H9 (cell line): ENCODE data around the gene CTIF. TPM values are rescaled to one million over a fixed set of nuclear protein-coding genes. Genes with fewer than 3 reads are reported as not detected.
A peak's percentile ranks its signal among the peaks of the same experiment; 100 is the strongest.

Source experiments
- DNase-seq: peaks from one replicate; pipeline ENCODE4 v3.0.0-alpha.2; 2017
- H2AFZ ChIP-seq: one replicate; pipeline ENCODE4 v1.6.1; 2013; ENCODE audit warnings: mild to moderate bottlenecking, low read length, control low read depth, moderate library complexity
- H2AK5ac ChIP-seq: 2 replicates; pipeline ENCODE4 v1.6.1; 2013; ENCODE audit warnings: low read length, control low read depth, mixed read lengths; ENCODE audit not compliant: insufficient read length
- H2BK120ac ChIP-seq: one replicate; pipeline ENCODE4 v1.6.1; 2013; ENCODE audit warnings: low read depth, mild to moderate bottlenecking, low read length, control low read depth, inconsistent platforms; ENCODE audit not compliant: poor library complexity, severe bottlenecking
- H2BK12ac ChIP-seq: 2 replicates; pipeline ENCODE4 v1.6.1; 2013; ENCODE audit warnings: low read length, control low read depth, mixed read lengths, low read depth; ENCODE audit not compliant: insufficient read length
- H2BK15ac ChIP-seq: 2 replicates; pipeline ENCODE4 v1.6.1; 2013; ENCODE audit warnings: low read depth, low read length, control low read depth
- H2BK20ac ChIP-seq: one replicate; pipeline ENCODE4 v1.6.1; 2013; ENCODE audit warnings: low read depth, mild to moderate bottlenecking, low read length, control low read depth, inconsistent platforms; ENCODE audit not compliant: poor library complexity, severe bottlenecking
- H2BK5ac ChIP-seq: 2 replicates; pipeline ENCODE4 v1.6.1; 2013; ENCODE audit warnings: low read length, control low read depth, mixed read lengths; ENCODE audit not compliant: insufficient read length
- H3K14ac ChIP-seq: 2 replicates; pipeline ENCODE4 v1.6.1; 2013; ENCODE audit warnings: low read length, control low read depth; ENCODE audit not compliant: insufficient read depth
- H3K18ac ChIP-seq: 2 replicates; pipeline ENCODE4 v1.6.1; 2013; ENCODE audit warnings: low read depth, mild to moderate bottlenecking, mixed read lengths, low read length, control low read depth; ENCODE audit not compliant: insufficient read length
- H3K23ac ChIP-seq: 2 replicates; pipeline ENCODE4 v1.6.1; 2013; ENCODE audit warnings: low read length, control low read depth, mixed read lengths, low read depth; ENCODE audit not compliant: insufficient read length
- H3K23me2 ChIP-seq: 2 replicates; pipeline ENCODE4 v1.6.1; 2013; ENCODE audit warnings: low read depth, mild to moderate bottlenecking, mixed read lengths, low read length, control low read depth; ENCODE audit not compliant: insufficient read length, poor library complexity, severe bottlenecking
- H3K27ac ChIP-seq: 2 replicates; pipeline ENCODE4 v1.5.1; 2013; ENCODE audit warnings: low read length, control low read depth, mixed read lengths, low read depth; ENCODE audit not compliant: insufficient read length
- H3K27me3 ChIP-seq: 2 replicates; pipeline ENCODE4 v1.6.1; 2013; ENCODE audit warnings: low read length, control low read depth, inconsistent platforms; ENCODE audit not compliant: insufficient read depth
- H3K4ac ChIP-seq: 2 replicates; pipeline ENCODE4 v1.6.1; 2013; ENCODE audit warnings: low read depth, mild to moderate bottlenecking, control low read depth, inconsistent platforms, low read length, moderate library complexity
- H3K4me1 ChIP-seq: 2 replicates; pipeline ENCODE4 v1.6.1; 2013; ENCODE audit warnings: low read length, control low read depth, inconsistent platforms; ENCODE audit not compliant: insufficient read depth
- H3K4me2 ChIP-seq: 2 replicates; pipeline ENCODE4 v1.6.1; 2013; ENCODE audit warnings: low read length, control low read depth, mixed read lengths; ENCODE audit not compliant: insufficient read length, insufficient read depth
- H3K56ac ChIP-seq: 2 replicates; pipeline ENCODE4 v1.6.1; 2013; ENCODE audit warnings: low read depth, mild to moderate bottlenecking, mixed read lengths, low read length, control low read depth; ENCODE audit not compliant: insufficient read length
- H3K79me1 ChIP-seq: 2 replicates; pipeline ENCODE4 v1.6.1; 2013; ENCODE audit warnings: low read depth, mild to moderate bottlenecking, moderate library complexity, low read length, control low read depth, inconsistent platforms; ENCODE audit not compliant: insufficient read depth, poor library complexity, severe bottlenecking
- H3K79me2 ChIP-seq: 2 replicates; pipeline ENCODE4 v1.6.1; 2013; ENCODE audit warnings: low read length, control low read depth, inconsistent platforms; ENCODE audit not compliant: insufficient read depth
- H3K9ac ChIP-seq: 2 replicates; pipeline ENCODE4 v1.6.1; 2013; ENCODE audit warnings: low read length, control low read depth, mixed read lengths; ENCODE audit not compliant: insufficient read length; ENCODE audit errors: extremely low read depth
- H3K9me3 ChIP-seq: one replicate; pipeline ENCODE4 v1.6.1; 2013; ENCODE audit warnings: low read depth, low read length, inconsistent platforms; ENCODE audit not compliant: control insufficient read depth
- H3T11ph ChIP-seq: one replicate; pipeline ENCODE4 v1.6.1; 2013; ENCODE audit warnings: mild to moderate bottlenecking, low read length, control low read depth, inconsistent platforms
- H4K20me1 ChIP-seq: one replicate; pipeline ENCODE4 v1.6.1; 2013; ENCODE audit not compliant: control insufficient read depth, insufficient read length, insufficient read depth
- H4K5ac ChIP-seq: 2 replicates; pipeline ENCODE4 v1.6.1; 2013; ENCODE audit warnings: low read depth, mild to moderate bottlenecking, mixed read lengths, low read length, control low read depth; ENCODE audit not compliant: insufficient read length
- H4K8ac ChIP-seq: replicated peaks from 2 replicates; pipeline ENCODE4 v1.6.1; 2013; ENCODE audit warnings: low read length, control low read depth, mixed read lengths, low read depth; ENCODE audit not compliant: insufficient read length
- H4K91ac ChIP-seq: 2 replicates; pipeline ENCODE4 v1.6.1; 2013; ENCODE audit warnings: low read depth, mild to moderate bottlenecking, moderate library complexity, mixed read lengths, low read length, control low read depth; ENCODE audit not compliant: insufficient read length
- H3K27ac Mint-ChIP-seq, 3 experiments: 2 replicates in 2 of 3; 3 replicates in 1 of 3; pipeline ENCODE4 v1.8.0; 2020 to 2021; ENCODE audit warnings: mixed read lengths in 3 of 3, mild to moderate bottlenecking in 1 of 3, moderate library complexity in 1 of 3
- H3K27me3 Mint-ChIP-seq: 2 replicates; pipeline ENCODE4 v1.8.0; 2021; ENCODE audit warnings: low read depth, mild to moderate bottlenecking, moderate library complexity, mixed read lengths
- H3K36me3 Mint-ChIP-seq, 3 experiments: 2 replicates in 2 of 3; 3 replicates in 1 of 3; pipeline ENCODE4 v1.8.0; 2020 to 2021; ENCODE audit warnings: low read depth in 3 of 3, mixed read lengths in 3 of 3; ENCODE audit not compliant: insufficient read depth in 1 of 3
- H3K4me1 Mint-ChIP-seq, 2 experiments: 2 replicates each; pipeline ENCODE4 v1.8.0; 2020; ENCODE audit warnings: mixed read lengths in 2 of 2
- H3K4me3 Mint-ChIP-seq, 2 experiments: 2 replicates in 1 of 2; 3 replicates in 1 of 2; pipeline ENCODE4 v1.8.0; 2020 to 2021; ENCODE audit warnings: mild to moderate bottlenecking in 2 of 2, mixed read lengths in 2 of 2, moderate library complexity in 1 of 2
- H3K9me3 Mint-ChIP-seq, 2 experiments: 2 replicates in 1 of 2; 3 replicates in 1 of 2; pipeline ENCODE4 v1.8.0; 2020; ENCODE audit warnings: mild to moderate bottlenecking in 2 of 2, mixed read lengths in 2 of 2, moderate library complexity in 1 of 2
- WGBS: extraction: QIAGEN DNeasy Blood & Tissue Kit; methylation state at CpG from one replicate; pipeline ENCODE4 v1.1.7; 2013; ENCODE audit warnings: missing lambda C conversion rate, low lambda C conversion rate, mixed read lengths; ENCODE audit not compliant: insufficient read length; ENCODE audit errors: extremely low coverage; 5-methylcytosine and 5-hydroxymethylcytosine counted together
- total RNA-seq: library from RNA; stranded (reverse); gene quantifications from 2 replicates; pipeline ENCODE4 v1.2.1, GENCODE V29; 2021
- TF ChIP-seq, protein P1 (sequence below): fragments of 200-600 bp; sonication (generic); conservative IDR thresholded peaks from 3 replicates; pipeline ENCODE4 v1.8.0; 2021; ENCODE audit warnings: antibody characterized with exemption, mild to moderate bottlenecking

The CTIF gene
- total RNA-seq, 1 experiment from 2014 or later: 15.8 TPM

DNA sequence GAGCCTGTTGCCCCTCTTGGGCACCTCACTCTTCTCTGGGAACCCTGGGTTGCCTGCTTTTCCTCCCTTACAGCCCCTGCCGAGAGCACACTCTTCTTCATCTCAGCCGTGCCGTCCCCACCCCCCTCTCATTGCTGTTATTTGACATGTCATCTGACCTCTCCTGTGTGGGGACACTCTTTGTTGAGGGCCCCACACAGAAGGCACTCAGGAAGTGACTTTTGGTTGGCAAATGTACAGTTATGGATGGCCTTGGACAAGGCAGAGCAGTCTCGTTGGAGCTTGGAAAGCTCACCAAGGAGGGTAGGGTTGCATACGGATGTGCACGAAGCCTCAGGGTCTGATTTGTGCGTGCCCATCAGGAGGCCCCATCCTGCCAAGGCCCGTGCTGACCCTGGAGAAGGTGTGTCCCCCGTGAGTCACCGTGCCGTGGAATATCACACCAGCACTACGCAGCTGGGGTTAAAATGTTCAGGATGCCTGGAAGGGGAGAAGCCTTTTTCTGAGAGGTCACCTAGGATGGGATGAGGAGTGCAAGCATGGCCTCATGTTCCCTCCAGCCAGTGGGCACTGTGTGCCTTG lies 93.9 kb downstream of the CTIF start:
- Mint-ChIP-seq H3K27me3 (no peaks in the 10 kb centered on the region; the same call in 1 of the 2 replicates), H3K9me3 (no peaks in the 10 kb centered on the region), H3K4me3 (no peak overlapping the region), H3K4me1 (peaks cover 16 to 20% of the 10 kb centered on the region in 2 experiments), H3K36me3 (peaks cover 0 to 4% (median 2%) of the 10 kb centered on the region in 3 experiments; a peak in 3 of 7 replicates), H3K27ac (peak overlapping the region in 2 of 3 experiments; percentile 47 to 49; a peak in 2 of 7 replicates)
- Histone ChIP-seq H2AK5ac (no peak overlapping the region), H2BK20ac (no peak overlapping the region), H2BK5ac (no peak overlapping the region), H3K4me1 (peaks cover 4% of the 10 kb centered on the region; the same call in 1 of the 2 replicates), H2BK15ac (no peak overlapping the region), H3K4ac (no peak overlapping the region), H4K20me1 (no peaks in the 10 kb centered on the region), H3K14ac (no peak overlapping the region; the same call in 1 of the 2 replicates), H4K91ac (no peak overlapping the region), H2BK12ac (no peak overlapping the region), H2AFZ (no peak overlapping the region), H3K79me2 (no peaks in the 10 kb centered on the region), H3K9me3 (no peaks in the 10 kb centered on the region), H4K8ac (no peak overlapping the region), H3K18ac (no peak overlapping the region), H3K23ac (no peak overlapping the region), H3K56ac (no peak overlapping the region), H4K5ac (no peak overlapping the region), H3T11ph (no peak overlapping the region), H3K9ac (no peak overlapping the region), H3K23me2 (no peaks in the 10 kb centered on the region), H3K27ac (no peak overlapping the region), H3K4me2 (no peak overlapping the region), H3K79me1 (no peaks in the 10 kb centered on the region), H3K27me3 (no peaks in the 10 kb centered on the region), H2BK120ac (no peak overlapping the region)
- no CpG with 5 or more reads among the region's 12 CpGs for WGBS
- DNase-seq: no peak
- TF ChIP-seq, protein P1, sequence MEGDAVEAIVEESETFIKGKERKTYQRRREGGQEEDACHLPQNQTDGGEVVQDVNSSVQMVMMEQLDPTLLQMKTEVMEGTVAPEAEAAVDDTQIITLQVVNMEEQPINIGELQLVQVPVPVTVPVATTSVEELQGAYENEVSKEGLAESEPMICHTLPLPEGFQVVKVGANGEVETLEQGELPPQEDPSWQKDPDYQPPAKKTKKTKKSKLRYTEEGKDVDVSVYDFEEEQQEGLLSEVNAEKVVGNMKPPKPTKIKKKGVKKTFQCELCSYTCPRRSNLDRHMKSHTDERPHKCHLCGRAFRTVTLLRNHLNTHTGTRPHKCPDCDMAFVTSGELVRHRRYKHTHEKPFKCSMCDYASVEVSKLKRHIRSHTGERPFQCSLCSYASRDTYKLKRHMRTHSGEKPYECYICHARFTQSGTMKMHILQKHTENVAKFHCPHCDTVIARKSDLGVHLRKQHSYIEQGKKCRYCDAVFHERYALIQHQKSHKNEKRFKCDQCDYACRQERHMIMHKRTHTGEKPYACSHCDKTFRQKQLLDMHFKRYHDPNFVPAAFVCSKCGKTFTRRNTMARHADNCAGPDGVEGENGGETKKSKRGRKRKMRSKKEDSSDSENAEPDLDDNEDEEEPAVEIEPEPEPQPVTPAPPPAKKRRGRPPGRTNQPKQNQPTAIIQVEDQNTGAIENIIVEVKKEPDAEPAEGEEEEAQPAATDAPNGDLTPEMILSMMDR: no peak
